K562 (cell line): ENCODE results near the gene DAGLA.

Experiments
- CHD2 ChIP-seq: IDR thresholded peaks from 2 replicates; pipeline ENCODE4 v1.6.1; 2011; ENCODE audit warnings: low read depth, low read length
- CTCF ChIP-seq, 3 experiments: IDR thresholded peaks in 2 of 3; conservative IDR thresholded peaks in 1 of 3; 2 replicates each; pipeline ENCODE4 v1.5.1; 2011 to 2012; ENCODE audit warnings: low read length in 3 of 3, mild to moderate bottlenecking in 3 of 3, control low read depth in 2 of 3, improper control_type of control experiment in 1 of 3, inconsistent platforms in 1 of 3, low read depth in 1 of 3, mixed read lengths in 1 of 3, moderate library complexity in 1 of 3; ENCODE audit not compliant: insufficient read depth in 2 of 3
- E2F5 ChIP-seq: sonication (generic); formaldehyde crosslinking; IDR thresholded peaks from 2 replicates; pipeline ENCODE4 v1.8.0; 2022; ENCODE audit warnings: mild to moderate bottlenecking, missing genetic modification reagents
- ELF2 ChIP-seq: fragments of 250-450 bp; sonication (Bioruptor Pico); IDR thresholded peaks from 2 replicates; pipeline ENCODE4 v1.5.0; 2021; ENCODE audit warnings: mild to moderate bottlenecking
- EP300 ChIP-seq: IDR thresholded peaks from 2 replicates; pipeline ENCODE4 v1.6.1; 2012; ENCODE audit warnings: low read length, improper control_type of control experiment
- KLF6 ChIP-seq: fragments of 250-450 bp; sonication (Bioruptor Pico); IDR thresholded peaks from 2 replicates; pipeline ENCODE4 v1.4.0; 2020; ENCODE audit warnings: mild to moderate bottlenecking, moderate library complexity, borderline replicate concordance
- PREB ChIP-seq: sonication (generic); formaldehyde crosslinking; IDR thresholded peaks from 2 replicates; pipeline ENCODE4 v1.8.1; 2023; ENCODE audit warnings: mild to moderate bottlenecking, missing genetic modification reagents
- REST ChIP-seq, 2 experiments: fragments of 450-650 bp; formaldehyde crosslinking in 1 of 2; IDR thresholded peaks; 2 replicates each; pipeline versions ENCODE4 v1.4.0 to v1.6.1; 2014 to 2020; ENCODE audit warnings: mild to moderate bottlenecking in 2 of 2, borderline replicate concordance in 1 of 2, low read depth in 1 of 2
- SETDB1 ChIP-seq: IDR thresholded peaks from one replicate; pipeline ENCODE4 v1.6.1; 2012; ENCODE audit warnings: low read length, control low read depth, inconsistent platforms
- ZNF184 ChIP-seq: sonication (generic); formaldehyde crosslinking; IDR thresholded peaks from 2 replicates; pipeline ENCODE4 v1.5.0; 2020; ENCODE audit warnings: missing genetic modification reagents

GRCh38 chr11:61716478-61717285 lies 36.5 kb downstream of the DAGLA start:
- TF ChIP-seq ZNF184 (CRISPR knock-in tag) (no peak), CTCF (IDR thresholded peaks at IDR 0.05 in 2 of 3, conservative IDR thresholded peaks at IDR 0.05 in 1 of 3; ENCODE audit: insufficient read depth in 2 of 3, low read depth in 1 of 3, low read length in 3 of 3) (no peak), E2F5 (no peak), SETDB1 (no peak), CHD2 (no peak), REST (IDR thresholded peaks at IDR 0.05; ENCODE audit: borderline replicate concordance) (no peak), REST (CRISPR knock-in tag; IDR thresholded peaks at IDR 0.05; ENCODE audit: low read depth) (no peak), PREB (CRISPR knock-in tag) (no peak), EP300 (no peak), KLF6 (no peak), ELF2 (CRISPR knock-in tag) (no peak)
